A549 (cell line): Measurements from ENCODE around the gene THAP7.

ENCODE experiments used
- CBX8 ChIP-seq: fragments of 200-600 bp; sonication (generic); IDR thresholded peaks from 2 replicates; pipeline ENCODE4 v1.6.1; 2016
- CEBPB ChIP-seq, 2 experiments: fragments of >200 bp in 1 of 2; sonication (Bioruptor Twin) in 1 of 2; formaldehyde crosslinking in 1 of 2; IDR thresholded peaks; 2 replicates each; pipeline ENCODE4 v1.6.1; 2012 to 2016
- EHF ChIP-seq: fragments of 250-450 bp; sonication (Bioruptor Pico); IDR thresholded peaks from 2 replicates; pipeline ENCODE4 v1.5.0; 2020; ENCODE audit warnings: mild to moderate bottlenecking
- EP300 ChIP-seq, 2 experiments: fragments of >200 bp; sonication (Bioruptor Twin); formaldehyde crosslinking; IDR thresholded peaks; 2 replicates in 1 of 2; 3 replicates in 1 of 2; pipeline ENCODE4 v1.6.1; 2016 to 2017
- JUN ChIP-seq, 2 experiments: fragments of >200 bp; sonication (Bioruptor Twin); formaldehyde crosslinking; IDR thresholded peaks; 2 replicates in 1 of 2; 3 replicates in 1 of 2; pipeline ENCODE4 v1.6.1; 2016 to 2017
- KDM5A ChIP-seq: fragments of 200-600 bp; sonication (generic); IDR thresholded peaks from 2 replicates; pipeline ENCODE4 v1.6.1; 2016; ENCODE audit warnings: antibody characterized with exemption, mild to moderate bottlenecking
- POLR2A ChIP-seq: IDR thresholded peaks from 2 replicates; pipeline ENCODE4 v1.6.1; 2012; ENCODE audit warnings: mild to moderate bottlenecking, low read length
- TF ChIP-seq, protein P1 (sequence below): fragments of >200 bp; sonication (Bioruptor Twin); formaldehyde crosslinking; IDR thresholded peaks from 3 replicates; pipeline ENCODE4 v1.5.1; 2016
- TF ChIP-seq, protein P2 (sequence below): fragments of 450-650 bp; IDR thresholded peaks from 2 replicates; pipeline ENCODE4 v1.6.1; 2014; ENCODE audit warnings: antibody characterized with exemption
- TF ChIP-seq, protein P3 (sequence below): IDR thresholded peaks from 2 replicates; pipeline ENCODE4 v1.6.1; 2012; ENCODE audit warnings: low read depth, borderline replicate concordance
- TF ChIP-seq, protein P4 (sequence below): fragments of 200-600 bp; sonication (generic); IDR thresholded peaks from 2 replicates; pipeline ENCODE4 v1.6.1; 2016; ENCODE audit warnings: antibody characterized with exemption, mild to moderate bottlenecking, moderate library complexity

DNA sequence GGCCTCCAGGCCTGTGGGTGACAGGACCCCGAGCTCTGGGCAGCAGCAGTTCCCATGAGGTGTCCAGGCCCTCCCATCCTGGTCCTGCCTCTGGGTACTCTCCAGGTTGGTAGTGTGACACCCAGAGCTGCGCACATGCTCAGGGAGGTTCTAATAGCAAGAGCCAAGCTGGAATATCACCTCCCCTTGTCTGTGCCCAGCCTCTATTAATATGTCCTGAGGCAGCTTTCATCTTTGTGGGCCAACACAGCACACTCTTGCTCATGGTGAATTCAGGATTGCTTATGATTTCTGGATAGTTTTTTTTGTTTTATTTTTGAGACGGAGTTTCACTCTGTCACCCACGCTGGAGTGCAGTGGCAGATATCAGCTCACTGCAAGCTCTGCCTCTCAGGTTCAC, 16.4 kb upstream of the THAP7 start:
- TF ChIP-seq, protein P1, sequence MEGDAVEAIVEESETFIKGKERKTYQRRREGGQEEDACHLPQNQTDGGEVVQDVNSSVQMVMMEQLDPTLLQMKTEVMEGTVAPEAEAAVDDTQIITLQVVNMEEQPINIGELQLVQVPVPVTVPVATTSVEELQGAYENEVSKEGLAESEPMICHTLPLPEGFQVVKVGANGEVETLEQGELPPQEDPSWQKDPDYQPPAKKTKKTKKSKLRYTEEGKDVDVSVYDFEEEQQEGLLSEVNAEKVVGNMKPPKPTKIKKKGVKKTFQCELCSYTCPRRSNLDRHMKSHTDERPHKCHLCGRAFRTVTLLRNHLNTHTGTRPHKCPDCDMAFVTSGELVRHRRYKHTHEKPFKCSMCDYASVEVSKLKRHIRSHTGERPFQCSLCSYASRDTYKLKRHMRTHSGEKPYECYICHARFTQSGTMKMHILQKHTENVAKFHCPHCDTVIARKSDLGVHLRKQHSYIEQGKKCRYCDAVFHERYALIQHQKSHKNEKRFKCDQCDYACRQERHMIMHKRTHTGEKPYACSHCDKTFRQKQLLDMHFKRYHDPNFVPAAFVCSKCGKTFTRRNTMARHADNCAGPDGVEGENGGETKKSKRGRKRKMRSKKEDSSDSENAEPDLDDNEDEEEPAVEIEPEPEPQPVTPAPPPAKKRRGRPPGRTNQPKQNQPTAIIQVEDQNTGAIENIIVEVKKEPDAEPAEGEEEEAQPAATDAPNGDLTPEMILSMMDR = no peak
- no peak for TF ChIP-seq KDM5A
- no peak for TF ChIP-seq CBX8
- TF ChIP-seq, protein P2, sequence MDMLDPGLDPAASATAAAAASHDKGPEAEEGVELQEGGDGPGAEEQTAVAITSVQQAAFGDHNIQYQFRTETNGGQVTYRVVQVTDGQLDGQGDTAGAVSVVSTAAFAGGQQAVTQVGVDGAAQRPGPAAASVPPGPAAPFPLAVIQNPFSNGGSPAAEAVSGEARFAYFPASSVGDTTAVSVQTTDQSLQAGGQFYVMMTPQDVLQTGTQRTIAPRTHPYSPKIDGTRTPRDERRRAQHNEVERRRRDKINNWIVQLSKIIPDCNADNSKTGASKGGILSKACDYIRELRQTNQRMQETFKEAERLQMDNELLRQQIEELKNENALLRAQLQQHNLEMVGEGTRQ = no peak
- TF ChIP-seq, protein P3, sequence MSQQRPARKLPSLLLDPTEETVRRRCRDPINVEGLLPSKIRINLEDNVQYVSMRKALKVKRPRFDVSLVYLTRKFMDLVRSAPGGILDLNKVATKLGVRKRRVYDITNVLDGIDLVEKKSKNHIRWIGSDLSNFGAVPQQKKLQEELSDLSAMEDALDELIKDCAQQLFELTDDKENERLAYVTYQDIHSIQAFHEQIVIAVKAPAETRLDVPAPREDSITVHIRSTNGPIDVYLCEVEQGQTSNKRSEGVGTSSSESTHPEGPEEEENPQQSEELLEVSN = no peak
- TF ChIP-seq EP300 (IDR thresholded peaks at IDR 0.05) = no peak
- no peak for TF ChIP-seq POLR2A
- TF ChIP-seq, protein P4, sequence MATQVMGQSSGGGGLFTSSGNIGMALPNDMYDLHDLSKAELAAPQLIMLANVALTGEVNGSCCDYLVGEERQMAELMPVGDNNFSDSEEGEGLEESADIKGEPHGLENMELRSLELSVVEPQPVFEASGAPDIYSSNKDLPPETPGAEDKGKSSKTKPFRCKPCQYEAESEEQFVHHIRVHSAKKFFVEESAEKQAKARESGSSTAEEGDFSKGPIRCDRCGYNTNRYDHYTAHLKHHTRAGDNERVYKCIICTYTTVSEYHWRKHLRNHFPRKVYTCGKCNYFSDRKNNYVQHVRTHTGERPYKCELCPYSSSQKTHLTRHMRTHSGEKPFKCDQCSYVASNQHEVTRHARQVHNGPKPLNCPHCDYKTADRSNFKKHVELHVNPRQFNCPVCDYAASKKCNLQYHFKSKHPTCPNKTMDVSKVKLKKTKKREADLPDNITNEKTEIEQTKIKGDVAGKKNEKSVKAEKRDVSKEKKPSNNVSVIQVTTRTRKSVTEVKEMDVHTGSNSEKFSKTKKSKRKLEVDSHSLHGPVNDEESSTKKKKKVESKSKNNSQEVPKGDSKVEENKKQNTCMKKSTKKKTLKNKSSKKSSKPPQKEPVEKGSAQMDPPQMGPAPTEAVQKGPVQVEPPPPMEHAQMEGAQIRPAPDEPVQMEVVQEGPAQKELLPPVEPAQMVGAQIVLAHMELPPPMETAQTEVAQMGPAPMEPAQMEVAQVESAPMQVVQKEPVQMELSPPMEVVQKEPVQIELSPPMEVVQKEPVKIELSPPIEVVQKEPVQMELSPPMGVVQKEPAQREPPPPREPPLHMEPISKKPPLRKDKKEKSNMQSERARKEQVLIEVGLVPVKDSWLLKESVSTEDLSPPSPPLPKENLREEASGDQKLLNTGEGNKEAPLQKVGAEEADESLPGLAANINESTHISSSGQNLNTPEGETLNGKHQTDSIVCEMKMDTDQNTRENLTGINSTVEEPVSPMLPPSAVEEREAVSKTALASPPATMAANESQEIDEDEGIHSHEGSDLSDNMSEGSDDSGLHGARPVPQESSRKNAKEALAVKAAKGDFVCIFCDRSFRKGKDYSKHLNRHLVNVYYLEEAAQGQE = no peak
- no peak for TF ChIP-seq EHF (CRISPR knock-in tag)
- no peak for TF ChIP-seq JUN (IDR thresholded peaks at IDR 0.05)
- TF ChIP-seq CEBPB (IDR thresholded peaks at IDR 0.05) = no peak
